Measurements from ENCODE around the gene GNAT3. TPM values are rescaled to one million over a fixed set of nuclear protein-coding genes. Genes with fewer than 3 reads are reported as not detected.

GNAT3 gene
- total RNA-seq, 1 experiment from 2014 or later, result not detected

DNA sequence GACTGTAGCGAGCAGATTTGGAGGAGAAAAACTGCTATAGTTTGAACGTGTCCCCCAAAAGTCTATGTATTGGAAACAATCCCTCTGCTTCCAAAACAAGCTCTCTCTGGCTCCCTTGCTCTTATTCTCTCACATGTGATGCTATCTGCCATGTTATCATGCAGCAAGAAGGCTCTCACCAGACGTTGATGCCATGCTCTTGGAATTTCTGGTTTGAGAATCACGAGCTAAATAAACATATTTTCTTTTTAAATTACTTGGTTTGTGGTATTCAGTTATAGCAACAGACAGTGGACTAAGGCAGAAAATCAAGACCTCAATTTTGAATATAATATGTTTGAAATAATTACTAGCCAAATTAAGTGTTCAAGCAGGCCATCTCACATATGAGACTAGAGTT, 17.5 kb upstream of the GNAT3 start:
- BruUV-seq (replicated peaks), result no TSS peak
- Histone ChIP-seq H3K9me3 (ENCODE audit: low read depth, low read length, poor library complexity, severe bottlenecking) (no peaks in the 10 kb centered on the region), H3K36me3 (ENCODE audit: insufficient read depth, low read length, poor library complexity, severe bottlenecking) (no peaks in the 10 kb centered on the region), H3K27ac (ENCODE audit: low read depth, low read length, poor library complexity, severe bottlenecking) (no peak overlapping the region), H3K27me3 (replicated peaks; ENCODE audit: insufficient read depth, low read depth, low read length, poor library complexity) (no peaks in the 10 kb centered on the region), H3K4me3 (ENCODE audit: low read depth, low read length, poor library complexity, severe bottlenecking) (no peak overlapping the region), H3K4me1 (ENCODE audit: insufficient read depth, low read length, poor library complexity, severe bottlenecking) (no peaks in the 10 kb centered on the region)
- ChIA-PET POLR2A (ENCODE audit: low non-redundant PET) (no interaction called here), CTCF (no interaction called here)
- intact Hi-C loops (cut with micrococcal nuclease; ENCODE audit: unreplicated experiment), result no loop called here
- TF ChIP-seq EZH2 (IDR thresholded peaks at IDR 0.05; ENCODE audit: borderline replicate concordance, low read depth, low read length, poor library complexity, severe bottlenecking), result no peak
- TF ChIP-seq, protein P1, sequence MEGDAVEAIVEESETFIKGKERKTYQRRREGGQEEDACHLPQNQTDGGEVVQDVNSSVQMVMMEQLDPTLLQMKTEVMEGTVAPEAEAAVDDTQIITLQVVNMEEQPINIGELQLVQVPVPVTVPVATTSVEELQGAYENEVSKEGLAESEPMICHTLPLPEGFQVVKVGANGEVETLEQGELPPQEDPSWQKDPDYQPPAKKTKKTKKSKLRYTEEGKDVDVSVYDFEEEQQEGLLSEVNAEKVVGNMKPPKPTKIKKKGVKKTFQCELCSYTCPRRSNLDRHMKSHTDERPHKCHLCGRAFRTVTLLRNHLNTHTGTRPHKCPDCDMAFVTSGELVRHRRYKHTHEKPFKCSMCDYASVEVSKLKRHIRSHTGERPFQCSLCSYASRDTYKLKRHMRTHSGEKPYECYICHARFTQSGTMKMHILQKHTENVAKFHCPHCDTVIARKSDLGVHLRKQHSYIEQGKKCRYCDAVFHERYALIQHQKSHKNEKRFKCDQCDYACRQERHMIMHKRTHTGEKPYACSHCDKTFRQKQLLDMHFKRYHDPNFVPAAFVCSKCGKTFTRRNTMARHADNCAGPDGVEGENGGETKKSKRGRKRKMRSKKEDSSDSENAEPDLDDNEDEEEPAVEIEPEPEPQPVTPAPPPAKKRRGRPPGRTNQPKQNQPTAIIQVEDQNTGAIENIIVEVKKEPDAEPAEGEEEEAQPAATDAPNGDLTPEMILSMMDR (conservative IDR thresholded peaks at IDR 0.05; ENCODE audit: low read depth, low read length), result no peak
- DNase-seq (ENCODE audit: low spot score), result no peak

DNA sequence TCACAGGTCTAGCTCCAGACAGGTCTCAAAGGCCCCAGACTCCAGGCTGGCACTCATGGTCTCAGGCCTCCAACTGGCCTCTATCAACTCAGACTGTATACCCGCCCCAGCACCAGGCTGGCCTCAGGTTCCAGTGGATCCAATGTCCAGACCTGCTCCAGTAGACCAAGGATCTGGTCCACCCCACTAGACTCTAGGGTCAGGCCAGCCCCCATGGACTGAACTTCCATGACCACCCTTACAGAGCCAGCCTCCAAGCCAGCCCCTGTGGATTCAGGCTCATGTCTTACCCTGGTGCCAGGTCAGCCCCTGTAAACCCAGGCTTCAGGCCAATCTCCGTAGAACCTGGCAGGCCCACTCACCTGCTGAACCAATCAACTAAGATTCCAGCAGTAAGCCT, 16.8 kb upstream of the GNAT3 start:
- ChIA-PET POLR2A (ENCODE audit: low non-redundant PET) (no interaction called here), CTCF (no interaction called here)
- H3K27me3 ChIP-seq (replicated peaks; ENCODE audit: insufficient read depth, low read depth, low read length, poor library complexity), result no peaks in the 10 kb centered on the region
- no peak overlapping the region for H3K27ac ChIP-seq (ENCODE audit: low read depth, low read length, poor library complexity, severe bottlenecking)
- TF ChIP-seq, protein P1 (conservative IDR thresholded peaks at IDR 0.05; ENCODE audit: low read depth, low read length), result no peak
- no peak for TF ChIP-seq EZH2 (IDR thresholded peaks at IDR 0.05; ENCODE audit: borderline replicate concordance, low read depth, low read length, poor library complexity, severe bottlenecking)
- DNase-seq (ENCODE audit: low spot score), result no peak
- H3K9me3 ChIP-seq (ENCODE audit: low read depth, low read length, poor library complexity, severe bottlenecking), result no peaks in the 10 kb centered on the region
- H3K4me3 ChIP-seq (ENCODE audit: low read depth, low read length, poor library complexity, severe bottlenecking), result no peak overlapping the region
- no peaks in the 10 kb centered on the region for H3K4me1 ChIP-seq (ENCODE audit: insufficient read depth, low read length, poor library complexity, severe bottlenecking)
- intact Hi-C loops (cut with micrococcal nuclease; ENCODE audit: unreplicated experiment), result no loop called here
- BruUV-seq (replicated peaks), result no TSS peak
- no peaks in the 10 kb centered on the region for H3K36me3 ChIP-seq (ENCODE audit: insufficient read depth, low read length, poor library complexity, severe bottlenecking)

DNA sequence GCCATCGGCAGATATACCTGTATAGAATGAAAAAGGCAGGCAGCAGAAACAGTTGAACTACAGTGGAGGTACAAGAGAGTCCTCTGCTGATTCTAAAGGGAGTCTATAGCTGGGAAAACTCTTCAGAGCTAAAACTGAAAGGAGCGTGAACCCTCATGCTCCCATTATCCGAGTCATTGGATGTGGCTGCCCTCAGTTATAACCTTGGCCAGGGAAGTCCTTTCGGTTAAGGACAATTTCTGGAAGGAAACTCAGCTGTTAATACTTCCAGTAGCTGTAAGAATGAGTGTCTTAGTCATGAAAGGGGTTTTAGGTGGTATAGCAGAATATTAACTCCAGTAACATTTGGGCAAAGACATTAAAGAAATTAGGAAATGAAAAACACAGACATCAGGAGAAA, 14.6 kb upstream of the GNAT3 start:
- intact Hi-C loops (cut with micrococcal nuclease; ENCODE audit: unreplicated experiment), result no loop called here
- no peak for TF ChIP-seq EZH2 (IDR thresholded peaks at IDR 0.05; ENCODE audit: borderline replicate concordance, low read depth, low read length, poor library complexity, severe bottlenecking)
- TF ChIP-seq, protein P1 (conservative IDR thresholded peaks at IDR 0.05; ENCODE audit: low read depth, low read length), result no peak
- H3K4me3 ChIP-seq (ENCODE audit: low read depth, low read length, poor library complexity, severe bottlenecking), result no peak overlapping the region
- ChIA-PET CTCF (no interaction called here), POLR2A (ENCODE audit: low non-redundant PET) (no interaction called here)
- H3K27ac ChIP-seq (ENCODE audit: low read depth, low read length, poor library complexity, severe bottlenecking), result no peak overlapping the region
- DNase-seq (ENCODE audit: low spot score), result no peak
- H3K36me3 ChIP-seq (ENCODE audit: insufficient read depth, low read length, poor library complexity, severe bottlenecking), result no peaks in the 10 kb centered on the region
- H3K27me3 ChIP-seq (replicated peaks; ENCODE audit: insufficient read depth, low read depth, low read length, poor library complexity), result no peaks in the 10 kb centered on the region
- no peaks in the 10 kb centered on the region for H3K4me1 ChIP-seq (ENCODE audit: insufficient read depth, low read length, poor library complexity, severe bottlenecking)
- no peaks in the 10 kb centered on the region for H3K9me3 ChIP-seq (ENCODE audit: low read depth, low read length, poor library complexity, severe bottlenecking)
- no TSS peak for BruUV-seq (replicated peaks)

All from A673 (cell line).